B cell (primary cell): ENCODE data around the gene NPAS2. TPM values are rescaled to one million over a fixed set of nuclear protein-coding genes. Genes with fewer than 3 reads are reported as not detected.
A peak's percentile ranks its signal among the peaks of the same experiment; 100 is the strongest.

Experiments
- ATAC-seq: fragments of 200-7000 bp; cut with Tn5 transposase; one replicate; pipeline ENCODE4 v1.10.0; 2021; ENCODE audit warnings: low read depth, mild to moderate bottlenecking, moderate number of reproducible peaks, moderate library complexity
- CTCF ChIA-PET: fragments of 350-600 bp; sonication (Branson Sonifier 250); formaldehyde crosslinking; loops from one replicate; lab custom pipeline; 2021; ENCODE audit warnings: antibody characterized with exemption, inconsistent platforms; lab: Charles Lee
- POLR2A ChIA-PET: fragments of 350-600 bp; sonication (Branson Sonifier 250); formaldehyde crosslinking; loops from one replicate; lab custom pipeline; 2021; ENCODE audit warnings: antibody characterized with exemption; lab: Charles Lee
- DNase-seq: peaks from one replicate; pipeline ENCODE4 v3.0.0; 2013
- H2AFZ ChIP-seq: 2 replicates; pipeline ENCODE4 v1.6.1; 2012; ENCODE audit warnings: mild to moderate bottlenecking, low read depth, low read length; ENCODE audit not compliant: insufficient read depth, poor library complexity, severe bottlenecking
- H3K27ac ChIP-seq, 2 donors: 1 replicate in 1 of 2; 2 replicates in 1 of 2; pipeline ENCODE4 v1.5.1; 2012 to 2013; ENCODE audit warnings: low read length in 2 of 2, mild to moderate bottlenecking in 2 of 2, moderate library complexity in 1 of 2
- H3K27me3 ChIP-seq, 4 experiments: fragments of 200-600 bp in 1 of 4; sonication (generic) in 1 of 4; replicated peaks in 1 of 4; 1 replicate in 2 of 4; 2 replicates in 2 of 4; pipeline versions ENCODE4 v1.6.1 to v1.7.0; 2013 to 2016; ENCODE audit warnings: low read length in 3 of 4, mild to moderate bottlenecking in 2 of 4, mixed read lengths in 1 of 4, moderate library complexity in 1 of 4; ENCODE audit not compliant: insufficient read depth in 4 of 4, control insufficient read depth in 3 of 4; ENCODE audit errors: control extremely low read depth in 1 of 4
- H3K36me3 ChIP-seq, 2 experiments: replicated peaks in 1 of 2; 1 replicate in 1 of 2; 2 replicates in 1 of 2; pipeline versions ENCODE4 v1.6.1 to v1.7.1; 2013; ENCODE audit warnings: low read length in 1 of 2; ENCODE audit not compliant: insufficient read depth in 2 of 2, control insufficient read depth in 1 of 2; ENCODE audit errors: control extremely low read depth in 1 of 2, extremely low read depth in 1 of 2
- H3K4me1 ChIP-seq, 2 donors: fragments of 200-600 bp in 1 of 2; sonication (generic) in 1 of 2; 1 replicate in 1 of 2; 2 replicates in 1 of 2; pipeline versions ENCODE4 v1.5.1 to v1.6.1; 2013 to 2017; ENCODE audit warnings: low read length in 2 of 2; ENCODE audit not compliant: control insufficient read depth in 2 of 2, insufficient read depth in 2 of 2
- H3K4me2 ChIP-seq: replicated peaks from 2 replicates; pipeline ENCODE3; 2012; ENCODE audit warnings: mild to moderate bottlenecking, low read depth, low read length; ENCODE audit not compliant: poor library complexity, severe bottlenecking
- H3K4me3 ChIP-seq, 5 experiments: fragments of 200-600 bp in 1 of 5; sonication (generic) in 1 of 5; 1 replicate in 3 of 5; 2 replicates in 2 of 5; pipeline versions ENCODE4 v1.5.1 to v1.7.0; 2011 to 2016; ENCODE audit warnings: low read length in 4 of 5, mild to moderate bottlenecking in 4 of 5, low read depth in 2 of 5, control low read depth in 1 of 5, moderate library complexity in 1 of 5; ENCODE audit not compliant: insufficient read depth in 1 of 5; ENCODE audit errors: control extremely low read depth in 1 of 5, extremely low read depth in 1 of 5
- H3K79me2 ChIP-seq: fragments of 200-600 bp; sonication (generic); one replicate; pipeline ENCODE4 v1.6.0; 2016; ENCODE audit warnings: low read length; ENCODE audit not compliant: control insufficient read depth, insufficient read depth
- H3K9ac ChIP-seq: fragments of 200-600 bp; sonication (generic); 2 replicates; pipeline ENCODE4 v1.6.1; 2017; ENCODE audit warnings: mild to moderate bottlenecking, low read length, moderate library complexity
- H3K9me3 ChIP-seq, 3 donors: one replicate each; pipeline versions ENCODE4 v1.6.1 to v1.7.1; 2013; ENCODE audit warnings: low read length in 2 of 3; ENCODE audit not compliant: control insufficient read depth in 2 of 3, insufficient read depth in 1 of 3; ENCODE audit errors: control extremely low read depth in 1 of 3
- H4K20me1 ChIP-seq: 2 replicates; pipeline ENCODE4 v1.6.0; 2012; ENCODE audit warnings: mild to moderate bottlenecking, low read length; ENCODE audit not compliant: insufficient read depth, control insufficient read depth, poor library complexity, severe bottlenecking
- H3K27ac Mint-ChIP-seq: one replicate; pipeline ENCODE4 v1.8.0; 2021; ENCODE audit warnings: mixed read lengths
- H3K27me3 Mint-ChIP-seq: one replicate; pipeline ENCODE4 v1.8.0; 2021; ENCODE audit warnings: mixed read lengths
- H3K4me1 Mint-ChIP-seq: one replicate; pipeline ENCODE4 v1.8.0; 2021; ENCODE audit warnings: mixed read lengths
- H3K4me3 Mint-ChIP-seq: one replicate; pipeline ENCODE4 v1.8.0; 2021; ENCODE audit warnings: mixed read lengths
- H3K9me3 Mint-ChIP-seq: one replicate; pipeline ENCODE4 v1.8.0; 2022; ENCODE audit warnings: mixed read lengths; ENCODE audit not compliant: insufficient read depth
- CTCF ChIP-seq: fragments of 200-600 bp; IDR thresholded peaks from one replicate; pipeline ENCODE4 v1.8.0; 2022; ENCODE audit warnings: antibody characterized with exemption, mild to moderate bottlenecking
- EZH2 ChIP-seq: IDR thresholded peaks from 2 replicates; pipeline ENCODE4 v1.6.1; 2012; ENCODE audit warnings: borderline replicate concordance, low read depth, mild to moderate bottlenecking, moderate library complexity, low read length; ENCODE audit not compliant: insufficient read depth, poor library complexity, severe bottlenecking
- WGBS: methylation state at CpG from one replicate; pipeline ENCODE4 v1.1.5; 2013; ENCODE audit warnings: missing lambda C conversion rate; ENCODE audit not compliant: insufficient coverage; 5-methylcytosine and 5-hydroxymethylcytosine counted together
- intact Hi-C: fragments of 100-400 bp; cut with micrococcal nuclease; formaldehyde crosslinking; loops from one replicate; pipeline ENCODE4 v1.10.0; 2022
- polyA plus RNA-seq: library from polyadenylated mRNA; depleted of rRNA; stranded (reverse); fragments of >200 nt; gene quantifications from 2 replicates; pipeline ENCODE4 v1.2.3, GENCODE V29; 2012
- total RNA-seq, 2 donors: library from RNA; stranded (reverse); fragments of 120-200 nt in 1 of 2; gene quantifications; 1 replicate in 1 of 2; 2 replicates in 1 of 2; pipeline versions ENCODE4 v1.2.3 to v1.2.4, GENCODE V29; 2013 to 2022

The NPAS2 gene
- total and polyA plus RNA-seq, 2 donors (not counting 1 experiment from before 2014, with no cell fraction given) = not detected

- no peak overlapping the region for H2AFZ ChIP-seq
- H3K9ac ChIP-seq = no peak overlapping the region
- no peaks in the 10 kb centered on the region for H3K27me3 ChIP-seq
- H3K79me2 ChIP-seq = no peaks in the 10 kb centered on the region
- DNase-seq (no peak), ATAC-seq (peak; percentile 77)
- no peaks in the 10 kb centered on the region for H3K4me1 ChIP-seq
- H3K4me3 Mint-ChIP-seq = no peak overlapping the region
- intact Hi-C loops = no loop called here
- TF ChIP-seq EZH2 (no peak), CTCF (no peak)
- H3K4me3 ChIP-seq = no peak overlapping the region
- H3K4me2 ChIP-seq = no peak overlapping the region
- H3K36me3 ChIP-seq = no peaks in the 10 kb centered on the region
- no peak overlapping the region for H3K27ac ChIP-seq
- no peaks in the 10 kb centered on the region for H3K4me1 Mint-ChIP-seq
- no peaks in the 10 kb centered on the region for H4K20me1 ChIP-seq
- ChIA-PET CTCF (no interaction called here), POLR2A (no interaction called here)
- H3K27ac Mint-ChIP-seq = peak overlapping the region; percentile 28
- peaks cover 0 to 7% (median 0%) of the 10 kb centered on the region in 3 donors for H3K9me3 ChIP-seq
- peaks cover 17% of the 10 kb centered on the region for H3K27me3 Mint-ChIP-seq
- H3K9me3 Mint-ChIP-seq = no peaks in the 10 kb centered on the region
- 78% methylated on average over 5 of the region's 6 CpGs for WGBS
Observed at GRCh38 chr2:100893392-100894104, 73.6 kb downstream of the NPAS2 start.

GRCh38 chr2:100894105-100894795 is 74.3 kb downstream of the NPAS2 start:
- peaks cover 20% of the 10 kb centered on the region for H3K27me3 Mint-ChIP-seq
- Histone ChIP-seq H3K4me3 (no peak overlapping the region), H3K36me3 (no peaks in the 10 kb centered on the region), H3K4me2 (no peak overlapping the region), H3K27me3 (no peaks in the 10 kb centered on the region), H3K9ac (no peak overlapping the region), H3K4me1 (no peaks in the 10 kb centered on the region), H3K9me3 (peaks cover 0 to 7% (median 0%) of the 10 kb centered on the region in 3 donors), H4K20me1 (no peaks in the 10 kb centered on the region), H3K79me2 (no peaks in the 10 kb centered on the region), H2AFZ (no peak overlapping the region), H3K27ac (no peak overlapping the region)
- no peaks in the 10 kb centered on the region for H3K4me1 Mint-ChIP-seq
- ChIA-PET CTCF (no interaction called here), POLR2A (no interaction called here)
- 91% methylated on average over 2 of the region's 5 CpGs for WGBS
- DNase-seq = no peak
- intact Hi-C loops = no loop called here
- peak overlapping the region; percentile 28 for H3K27ac Mint-ChIP-seq
- no peaks in the 10 kb centered on the region for H3K9me3 Mint-ChIP-seq
- no peak for TF ChIP-seq CTCF
- no peak for TF ChIP-seq EZH2
- H3K4me3 Mint-ChIP-seq = no peak overlapping the region
- no peak for ATAC-seq
